A673 (cell line): ENCODE results near the gene SRRM4.

Source experiments
- EZH2 ChIP-seq: fragments of 200-600 bp; sonication (generic); IDR thresholded peaks from 2 replicates; pipeline ENCODE4 v1.6.1; 2017; ENCODE audit warnings: borderline replicate concordance, low read depth, mild to moderate bottlenecking, mixed read lengths, antibody characterized with exemption, low read length; ENCODE audit not compliant: poor library complexity, severe bottlenecking
- TF ChIP-seq, protein P1 (sequence below): fragments of 300-800, 200-600 bp; sonication (generic); conservative IDR thresholded peaks from 2 replicates; pipeline ENCODE4 v1.5.1; 2017; ENCODE audit warnings: low read depth, mild to moderate bottlenecking, antibody characterized with exemption, low read length, moderate library complexity, mixed read lengths

DNA sequence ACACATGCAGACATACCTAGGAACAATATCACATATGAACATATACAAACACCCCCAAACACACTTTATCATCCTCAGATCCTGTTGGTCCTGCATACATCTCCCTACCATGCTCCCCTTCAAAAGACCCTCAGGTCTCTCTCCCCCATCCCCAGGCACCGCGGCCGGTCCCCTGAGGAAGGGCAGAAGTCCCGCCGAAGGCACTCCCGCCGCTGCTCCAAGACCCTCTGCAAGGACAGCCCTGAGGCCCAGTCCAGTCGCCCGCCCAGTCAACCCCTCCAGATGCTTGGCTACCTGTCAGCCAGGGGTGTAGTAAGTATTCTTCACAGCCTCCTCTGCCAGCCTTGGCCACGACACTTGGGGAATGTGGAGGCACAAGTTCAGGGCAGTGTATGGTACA, 149.2 kb downstream of the SRRM4 start:
- TF ChIP-seq EZH2 = no peak
- TF ChIP-seq, protein P1, sequence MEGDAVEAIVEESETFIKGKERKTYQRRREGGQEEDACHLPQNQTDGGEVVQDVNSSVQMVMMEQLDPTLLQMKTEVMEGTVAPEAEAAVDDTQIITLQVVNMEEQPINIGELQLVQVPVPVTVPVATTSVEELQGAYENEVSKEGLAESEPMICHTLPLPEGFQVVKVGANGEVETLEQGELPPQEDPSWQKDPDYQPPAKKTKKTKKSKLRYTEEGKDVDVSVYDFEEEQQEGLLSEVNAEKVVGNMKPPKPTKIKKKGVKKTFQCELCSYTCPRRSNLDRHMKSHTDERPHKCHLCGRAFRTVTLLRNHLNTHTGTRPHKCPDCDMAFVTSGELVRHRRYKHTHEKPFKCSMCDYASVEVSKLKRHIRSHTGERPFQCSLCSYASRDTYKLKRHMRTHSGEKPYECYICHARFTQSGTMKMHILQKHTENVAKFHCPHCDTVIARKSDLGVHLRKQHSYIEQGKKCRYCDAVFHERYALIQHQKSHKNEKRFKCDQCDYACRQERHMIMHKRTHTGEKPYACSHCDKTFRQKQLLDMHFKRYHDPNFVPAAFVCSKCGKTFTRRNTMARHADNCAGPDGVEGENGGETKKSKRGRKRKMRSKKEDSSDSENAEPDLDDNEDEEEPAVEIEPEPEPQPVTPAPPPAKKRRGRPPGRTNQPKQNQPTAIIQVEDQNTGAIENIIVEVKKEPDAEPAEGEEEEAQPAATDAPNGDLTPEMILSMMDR = no peak
